ENCODE results near the gene CCNY. TPM values are rescaled to one million over a fixed set of nuclear protein-coding genes. Genes with fewer than 3 reads are reported as not detected.

CCNY gene
- total RNA-seq, 1 experiment from 2014 or later, result 41.1 TPM

- Histone ChIP-seq H3K4me3 (no peak overlapping the region), H3K9me3 (replicated peaks) (0 out of 2 replicates have a peak, but pooled peaks cover 2% of the 10 kb centered on the region), H3K27ac (no peak overlapping the region), H3K36me3 (peaks cover 18% of the 10 kb centered on the region), H3K27me3 (replicated peaks) (no peaks in the 10 kb centered on the region), H3K4me1 (replicated peaks) (peaks cover 10% of the 10 kb centered on the region; the same call in 1 of the 2 replicates)
- no peak for DNase-seq (ENCODE audit: low read depth in 1 of 2, low spot score in 2 of 2)
Measured at GRCh38 chr10:35340975-35341374, 4.7 kb downstream of the CCNY start.

- Histone ChIP-seq H3K27ac (no peak overlapping the region), H3K36me3 (peaks cover 12% of the 10 kb centered on the region), H3K4me3 (no peak overlapping the region), H3K27me3 (replicated peaks) (no peaks in the 10 kb centered on the region), H3K4me1 (replicated peaks) (peaks cover 10% of the 10 kb centered on the region; the same call in 1 of the 2 replicates), H3K9me3 (replicated peaks) (0 out of 2 replicates have a peak, but pooled peaks cover 2% of the 10 kb centered on the region)
- no peak for DNase-seq (ENCODE audit: low read depth in 1 of 2, low spot score in 2 of 2)
Measured at GRCh38 chr10:35341521-35341920, 5.2 kb downstream of the CCNY start.

- Histone ChIP-seq H3K4me1 (replicated peaks) (peaks cover 10% of the 10 kb centered on the region; the same call in 1 of the 2 replicates), H3K9me3 (replicated peaks) (0 out of 2 replicates have a peak, but pooled peaks cover under 1% of the 10 kb centered on the region), H3K27ac (no peak overlapping the region), H3K36me3 (peaks cover 7% of the 10 kb centered on the region), H3K27me3 (replicated peaks) (no peaks in the 10 kb centered on the region), H3K4me3 (no peak overlapping the region)
- no peak for DNase-seq (ENCODE audit: low read depth in 1 of 2, low spot score in 2 of 2)
Measured at GRCh38 chr10:35342183-35342753, 6.0 kb downstream of the CCNY start.

- H3K27ac ChIP-seq, result no peak overlapping the region
- no peak for DNase-seq (ENCODE audit: low read depth in 1 of 2, low spot score in 2 of 2)
- no peaks in the 10 kb centered on the region for H3K4me1 ChIP-seq (replicated peaks)
- H3K9me3 ChIP-seq (replicated peaks), result no peaks in the 10 kb centered on the region
- H3K4me3 ChIP-seq, result no peak overlapping the region
- no peaks in the 10 kb centered on the region for H3K27me3 ChIP-seq (replicated peaks)
- H3K36me3 ChIP-seq, result peaks cover 6% of the 10 kb centered on the region
Measured at GRCh38 chr10:35343739-35344138, 7.4 kb downstream of the CCNY start.

GRCh38 chr10:35345383-35345742 is 9.1 kb downstream of the CCNY start:
- Histone ChIP-seq H3K27ac (no peak overlapping the region), H3K36me3 (peaks cover 9% of the 10 kb centered on the region), H3K4me3 (no peak overlapping the region), H3K27me3 (replicated peaks) (no peaks in the 10 kb centered on the region), H3K4me1 (replicated peaks) (no peaks in the 10 kb centered on the region), H3K9me3 (replicated peaks) (no peaks in the 10 kb centered on the region)
- DNase-seq (ENCODE audit: low read depth in 1 of 2, low spot score in 2 of 2), result no peak

GRCh38 chr10:35346248-35346647 is 9.9 kb downstream of the CCNY start:
- H3K27ac ChIP-seq, result no peak overlapping the region
- no peaks in the 10 kb centered on the region for H3K4me1 ChIP-seq (replicated peaks)
- no peak for DNase-seq (ENCODE audit: low read depth in 1 of 2, low spot score in 2 of 2)
- no peaks in the 10 kb centered on the region for H3K9me3 ChIP-seq (replicated peaks)
- no peak overlapping the region for H3K4me3 ChIP-seq
- H3K27me3 ChIP-seq (replicated peaks), result no peaks in the 10 kb centered on the region
- H3K36me3 ChIP-seq, result peaks cover 9% of the 10 kb centered on the region

- DNase-seq (ENCODE audit: low read depth in 1 of 2, low spot score in 2 of 2), result no peak
- Histone ChIP-seq H3K27me3 (replicated peaks) (no peaks in the 10 kb centered on the region), H3K27ac (no peak overlapping the region), H3K9me3 (replicated peaks) (no peaks in the 10 kb centered on the region), H3K4me3 (no peak overlapping the region), H3K36me3 (peaks cover 9% of the 10 kb centered on the region), H3K4me1 (replicated peaks) (no peaks in the 10 kb centered on the region)
Measured at GRCh38 chr10:35347121-35347562, 10.8 kb downstream of the CCNY start.

- Histone ChIP-seq H3K27ac (no peak overlapping the region), H3K36me3 (peaks cover 9% of the 10 kb centered on the region), H3K4me3 (no peak overlapping the region), H3K27me3 (replicated peaks) (no peaks in the 10 kb centered on the region), H3K4me1 (replicated peaks) (no peaks in the 10 kb centered on the region), H3K9me3 (replicated peaks) (no peaks in the 10 kb centered on the region)
- no peak for DNase-seq (ENCODE audit: low read depth in 1 of 2, low spot score in 2 of 2)
Measured at GRCh38 chr10:35347899-35348608, 11.7 kb downstream of the CCNY start.

GRCh38 chr10:35348609-35349388 is 12.5 kb downstream of the CCNY start:
- DNase-seq (ENCODE audit: low read depth in 1 of 2, low spot score in 2 of 2), result no peak
- Histone ChIP-seq H3K27me3 (replicated peaks) (no peaks in the 10 kb centered on the region), H3K4me3 (no peak overlapping the region), H3K9me3 (replicated peaks) (no peaks in the 10 kb centered on the region), H3K27ac (no peak overlapping the region), H3K36me3 (peaks cover 7% of the 10 kb centered on the region), H3K4me1 (replicated peaks) (no peaks in the 10 kb centered on the region)

GRCh38 chr10:35349389-35349915 is 13.1 kb downstream of the CCNY start:
- Histone ChIP-seq H3K36me3 (peaks cover 7% of the 10 kb centered on the region), H3K9me3 (replicated peaks) (no peaks in the 10 kb centered on the region), H3K4me1 (replicated peaks) (no peaks in the 10 kb centered on the region), H3K4me3 (no peak overlapping the region), H3K27ac (no peak overlapping the region), H3K27me3 (replicated peaks) (no peaks in the 10 kb centered on the region)
- DNase-seq (ENCODE audit: low read depth in 1 of 2, low spot score in 2 of 2), result no peak

GRCh38 chr10:35351021-35351420 is 14.7 kb downstream of the CCNY start:
- H3K27ac ChIP-seq, result no peak overlapping the region
- H3K27me3 ChIP-seq (replicated peaks), result no peaks in the 10 kb centered on the region
- no peak for DNase-seq (ENCODE audit: low read depth in 1 of 2, low spot score in 2 of 2)
- H3K4me3 ChIP-seq, result no peak overlapping the region
- no peaks in the 10 kb centered on the region for H3K4me1 ChIP-seq (replicated peaks)
- no peaks in the 10 kb centered on the region for H3K9me3 ChIP-seq (replicated peaks)
- peaks cover 7% of the 10 kb centered on the region for H3K36me3 ChIP-seq

GRCh38 chr10:35352097-35352496 is 15.8 kb downstream of the CCNY start:
- Histone ChIP-seq H3K27me3 (replicated peaks) (no peaks in the 10 kb centered on the region), H3K4me3 (no peak overlapping the region), H3K4me1 (replicated peaks) (no peaks in the 10 kb centered on the region), H3K9me3 (replicated peaks) (no peaks in the 10 kb centered on the region), H3K27ac (no peak overlapping the region), H3K36me3 (peaks cover 7% of the 10 kb centered on the region)
- no peak for DNase-seq (ENCODE audit: low read depth in 1 of 2, low spot score in 2 of 2)

GRCh38 chr10:35352512-35352911 is 16.2 kb downstream of the CCNY start:
- H3K4me3 ChIP-seq, result no peak overlapping the region

GRCh38 chr10:35353395-35353794 is 17.1 kb downstream of the CCNY start:
- Histone ChIP-seq H3K36me3 (peaks cover 6% of the 10 kb centered on the region), H3K4me1 (replicated peaks) (no peaks in the 10 kb centered on the region), H3K27me3 (replicated peaks) (no peaks in the 10 kb centered on the region), H3K4me3 (no peak overlapping the region), H3K27ac (no peak overlapping the region), H3K9me3 (replicated peaks) (no peaks in the 10 kb centered on the region)
- DNase-seq (ENCODE audit: low read depth in 1 of 2, low spot score in 2 of 2), result no peak

More at GRCh38 chr10:35352512-35352911, 16.2 kb downstream of the CCNY start:
- no peak for DNase-seq (ENCODE audit: low read depth in 1 of 2, low spot score in 2 of 2)
- H3K36me3 ChIP-seq, result peaks cover 7% of the 10 kb centered on the region
- no peaks in the 10 kb centered on the region for H3K9me3 ChIP-seq (replicated peaks)
- H3K27ac ChIP-seq, result no peak overlapping the region
- no peaks in the 10 kb centered on the region for H3K4me1 ChIP-seq (replicated peaks)
- H3K27me3 ChIP-seq (replicated peaks), result no peaks in the 10 kb centered on the region

Measured in SJSA1 (cell line).